Measurements from ENCODE around the gene MTAP.

DNA sequence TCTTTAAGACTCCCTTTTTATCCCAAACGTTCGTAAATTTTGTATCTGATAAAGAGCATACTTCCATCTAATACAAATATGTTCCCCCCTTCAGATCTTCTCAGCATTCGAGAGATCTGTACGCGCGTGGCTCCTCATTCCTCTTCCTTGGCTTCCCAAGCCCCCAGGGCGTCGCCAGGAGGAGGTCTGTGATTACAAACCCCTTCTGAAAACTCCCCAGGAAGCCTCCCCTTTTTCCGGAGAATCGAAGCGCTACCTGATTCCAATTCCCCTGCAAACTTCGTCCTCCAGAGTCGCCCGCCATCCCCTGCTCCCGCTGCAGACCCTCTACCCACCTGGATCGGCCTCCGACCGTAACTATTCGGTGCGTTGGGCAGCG, 171.9 kb downstream of the MTAP start:
- TF ChIP-seq, protein P1, sequence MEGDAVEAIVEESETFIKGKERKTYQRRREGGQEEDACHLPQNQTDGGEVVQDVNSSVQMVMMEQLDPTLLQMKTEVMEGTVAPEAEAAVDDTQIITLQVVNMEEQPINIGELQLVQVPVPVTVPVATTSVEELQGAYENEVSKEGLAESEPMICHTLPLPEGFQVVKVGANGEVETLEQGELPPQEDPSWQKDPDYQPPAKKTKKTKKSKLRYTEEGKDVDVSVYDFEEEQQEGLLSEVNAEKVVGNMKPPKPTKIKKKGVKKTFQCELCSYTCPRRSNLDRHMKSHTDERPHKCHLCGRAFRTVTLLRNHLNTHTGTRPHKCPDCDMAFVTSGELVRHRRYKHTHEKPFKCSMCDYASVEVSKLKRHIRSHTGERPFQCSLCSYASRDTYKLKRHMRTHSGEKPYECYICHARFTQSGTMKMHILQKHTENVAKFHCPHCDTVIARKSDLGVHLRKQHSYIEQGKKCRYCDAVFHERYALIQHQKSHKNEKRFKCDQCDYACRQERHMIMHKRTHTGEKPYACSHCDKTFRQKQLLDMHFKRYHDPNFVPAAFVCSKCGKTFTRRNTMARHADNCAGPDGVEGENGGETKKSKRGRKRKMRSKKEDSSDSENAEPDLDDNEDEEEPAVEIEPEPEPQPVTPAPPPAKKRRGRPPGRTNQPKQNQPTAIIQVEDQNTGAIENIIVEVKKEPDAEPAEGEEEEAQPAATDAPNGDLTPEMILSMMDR (IDR thresholded peaks at IDR 0.05), result no peak
- TF ChIP-seq POLR2A (IDR thresholded peaks at IDR 0.05), result no peak
